ENCODE results near the gene FLT3.

FLT3 gene

DNA sequence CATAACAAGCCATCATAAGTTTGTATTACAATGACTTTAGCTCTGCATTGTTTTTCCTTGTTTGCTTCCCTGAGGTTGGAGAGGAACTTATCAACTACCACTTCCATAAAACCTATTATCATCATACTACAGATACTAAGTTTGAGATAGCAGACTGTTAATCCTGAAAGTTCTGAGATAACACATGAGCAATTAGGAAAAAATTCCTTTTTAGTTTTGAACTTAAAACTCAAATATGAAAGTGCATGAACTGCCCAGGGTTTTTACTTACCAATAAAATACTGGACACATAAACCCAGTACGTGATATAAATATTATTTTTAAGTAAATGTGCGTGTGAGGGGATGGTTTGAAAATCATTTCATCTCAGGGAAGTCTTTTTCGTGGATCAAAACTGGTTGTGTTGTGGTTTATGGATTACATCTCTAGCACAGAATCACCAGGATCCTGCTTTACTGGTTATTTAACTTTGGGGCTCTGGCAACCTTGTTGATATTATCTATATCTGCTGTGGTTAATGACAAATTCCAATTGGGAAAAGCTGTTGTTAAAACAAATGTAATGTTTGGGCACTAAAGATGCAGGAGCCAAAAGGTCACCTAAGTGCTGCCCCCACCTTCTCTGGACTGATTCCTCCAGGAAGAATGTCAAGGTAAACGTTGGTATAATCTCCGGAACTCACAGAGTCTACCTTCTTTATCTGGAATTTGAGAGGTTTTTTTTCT, 143.6 kb downstream of the FLT3 start:
- DNase-seq: no peak

GRCh38 chr13:27955014-27955591, 145.3 kb downstream of the FLT3 start:
- no peak for DNase-seq

GRCh38 chr13:27954406-27954851, 145.9 kb downstream of the FLT3 start:
- DNase-seq: no peak

DNA sequence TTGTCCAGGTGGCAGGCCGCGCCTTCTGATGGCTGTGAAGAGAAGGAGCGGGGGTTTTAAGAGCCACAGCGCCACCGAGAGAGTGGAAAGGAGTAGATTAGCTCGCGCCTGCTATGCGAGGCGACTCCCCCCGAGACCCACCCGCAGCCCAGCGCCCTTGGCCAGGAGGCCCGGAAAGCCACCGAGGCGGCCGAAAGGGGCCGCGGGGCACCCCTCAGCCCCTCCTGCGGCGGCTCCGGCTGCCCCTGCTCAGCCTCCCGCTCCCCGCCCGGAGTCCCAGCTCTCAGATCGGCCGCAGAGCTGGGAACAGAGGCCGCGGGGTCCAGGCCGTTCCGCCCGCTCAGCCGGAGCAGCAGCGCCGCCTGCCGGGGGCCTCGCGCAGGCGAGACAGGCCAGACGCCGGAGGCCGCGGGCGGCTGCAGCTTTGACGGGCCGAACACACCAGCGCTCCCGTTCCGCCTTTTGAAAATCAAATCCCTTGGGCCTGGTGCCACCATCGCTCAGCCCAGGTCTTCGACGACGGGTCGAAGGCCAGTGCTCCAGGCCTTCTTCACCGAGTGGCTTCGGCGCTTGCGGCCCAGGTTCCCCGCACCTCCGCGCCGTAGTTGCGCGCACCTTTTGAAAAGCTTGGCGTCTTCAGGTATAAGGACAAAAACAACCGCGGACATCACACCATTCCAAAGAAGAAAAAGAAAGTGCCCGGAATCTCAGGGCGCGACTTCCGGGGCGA, 146.5 kb downstream of the FLT3 start:
- peak; percentile 83 for DNase-seq
